Heart left ventricle (tissue), 13 donors: Measurements from ENCODE around the gene ZDHHC14.

Experiments
- POLR2A ChIP-seq, 2 donors: fragments of 450-650 bp; IDR thresholded peaks; one replicate each; pipeline ENCODE4 v1.6.1; 2017; ENCODE audit warnings: antibody characterized with exemption in 2 of 2, mild to moderate bottlenecking in 2 of 2, moderate library complexity in 2 of 2
- TF ChIP-seq, protein P1 (sequence below), 12 donors: fragments of 200-600 bp; sonication (generic) in 4 of 12; IDR thresholded peaks; one replicate each; pipeline versions ENCODE4 v1.5.0 to v1.8.0; 2018 to 2022; ENCODE audit warnings: antibody characterized with exemption in 12 of 12, mild to moderate bottlenecking in 5 of 12
- donor health status: ischemic (EF 13 %, LVEDD 7.1; RV severe dilation, severe dysfunction).
- donor health status: DM: no; HTN: yes; CAD: no.
- donor health status: DM: no; HTN: no; CAD: no.
- donor health status: ischemic (EF 25% LVEDD 6.9; RV normal size, moderate dysfunction).
- donor health status: ischemic (EF 25% LVEDD 5.7; RV mildly dilated, moderate dysfunction).
- donor health status: ischemic (EF 35%, LVEDD 5.7; RV mildly dilated, moderate dysfunction).
- donor health status: nonischemic (EF 11% LVEDD 7.7; RV severe dilation, severe dysfunction).
- donor health status: DM: yes; HTN: yes; CAD: no.
- donor health status: PGD.
- donor health status: ischemic (EF 29% LVEDD 5.4; RV normal size, mild dysfunction).
- donor health status: nonischemic (EF 23%, LVEDD 6.1; RV moderate dilation, normal function).

DNA sequence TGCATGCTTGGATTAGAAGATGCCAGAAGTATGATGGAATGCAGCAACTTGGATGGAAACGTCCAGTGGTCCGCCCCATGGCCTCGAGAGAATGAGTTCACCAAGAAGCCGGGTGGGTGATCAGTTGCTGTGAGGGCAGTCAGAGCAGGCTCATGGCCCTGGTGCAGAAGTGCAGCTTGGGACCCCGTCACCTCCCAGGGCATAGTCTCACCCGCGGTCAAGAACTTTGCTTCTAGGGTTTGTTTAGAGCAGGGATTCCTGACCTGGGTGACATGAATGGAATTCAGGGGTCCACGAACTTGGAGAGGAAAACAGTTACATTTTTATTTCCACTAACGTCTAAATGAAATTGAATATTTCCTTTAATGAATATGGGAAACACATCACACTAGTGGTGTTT lies 225.5 kb downstream of the ZDHHC14 start:
- TF ChIP-seq, protein P1, sequence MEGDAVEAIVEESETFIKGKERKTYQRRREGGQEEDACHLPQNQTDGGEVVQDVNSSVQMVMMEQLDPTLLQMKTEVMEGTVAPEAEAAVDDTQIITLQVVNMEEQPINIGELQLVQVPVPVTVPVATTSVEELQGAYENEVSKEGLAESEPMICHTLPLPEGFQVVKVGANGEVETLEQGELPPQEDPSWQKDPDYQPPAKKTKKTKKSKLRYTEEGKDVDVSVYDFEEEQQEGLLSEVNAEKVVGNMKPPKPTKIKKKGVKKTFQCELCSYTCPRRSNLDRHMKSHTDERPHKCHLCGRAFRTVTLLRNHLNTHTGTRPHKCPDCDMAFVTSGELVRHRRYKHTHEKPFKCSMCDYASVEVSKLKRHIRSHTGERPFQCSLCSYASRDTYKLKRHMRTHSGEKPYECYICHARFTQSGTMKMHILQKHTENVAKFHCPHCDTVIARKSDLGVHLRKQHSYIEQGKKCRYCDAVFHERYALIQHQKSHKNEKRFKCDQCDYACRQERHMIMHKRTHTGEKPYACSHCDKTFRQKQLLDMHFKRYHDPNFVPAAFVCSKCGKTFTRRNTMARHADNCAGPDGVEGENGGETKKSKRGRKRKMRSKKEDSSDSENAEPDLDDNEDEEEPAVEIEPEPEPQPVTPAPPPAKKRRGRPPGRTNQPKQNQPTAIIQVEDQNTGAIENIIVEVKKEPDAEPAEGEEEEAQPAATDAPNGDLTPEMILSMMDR (IDR thresholded peaks at IDR 0.05), result no peak
- TF ChIP-seq POLR2A (IDR thresholded peaks at IDR 0.05), result no peak
